Mesenchymal stem cell (in vitro differentiated cells and primary cell): ENCODE measurements around the gene THEM5. TPM values are rescaled to one million over a fixed set of nuclear protein-coding genes. Genes with fewer than 3 reads are reported as not detected.

ENCODE experiments used
- DNase-seq: peaks from one replicate; pipeline ENCODE4 v3.0.0-alpha.2; 2013
- H2AFZ ChIP-seq: one replicate; pipeline ENCODE4 v1.6.1; 2013; ENCODE audit warnings: low read depth, mild to moderate bottlenecking, control low read depth, inconsistent platforms, low read length, moderate library complexity
- H2AK5ac ChIP-seq: 2 replicates; pipeline ENCODE4 v1.6.1; 2013; ENCODE audit warnings: low read length, moderate library complexity, mild to moderate bottlenecking, inconsistent platforms; ENCODE audit not compliant: severe bottlenecking
- H2BK120ac ChIP-seq: one replicate; pipeline ENCODE4 v1.6.1; 2013; ENCODE audit warnings: low read depth, mild to moderate bottlenecking, inconsistent platforms, low read length, moderate library complexity
- H2BK12ac ChIP-seq, 2 experiments: one replicate each; pipeline ENCODE4 v1.6.1; 2013; ENCODE audit warnings: inconsistent platforms in 2 of 2, low read length in 2 of 2, mild to moderate bottlenecking in 2 of 2, moderate library complexity in 2 of 2, control low read depth in 1 of 2
- H2BK15ac ChIP-seq: one replicate; pipeline ENCODE4 v1.6.1; 2013; ENCODE audit warnings: mild to moderate bottlenecking, low read depth, inconsistent platforms; ENCODE audit not compliant: poor library complexity, severe bottlenecking
- H2BK5ac ChIP-seq: 2 replicates; pipeline ENCODE4 v1.6.1; 2013; ENCODE audit warnings: low read depth, mild to moderate bottlenecking, low read length, control low read depth, inconsistent platforms; ENCODE audit not compliant: poor library complexity, severe bottlenecking
- H3K14ac ChIP-seq, 2 experiments: one replicate each; pipeline ENCODE4 v1.6.1; 2013; ENCODE audit warnings: inconsistent platforms in 2 of 2, low read length in 2 of 2, control low read depth in 1 of 2, mild to moderate bottlenecking in 1 of 2, moderate library complexity in 1 of 2
- H3K18ac ChIP-seq, 2 experiments: one replicate each; pipeline ENCODE4 v1.6.1; 2013; ENCODE audit warnings: inconsistent platforms in 2 of 2, low read length in 2 of 2, control low read depth in 1 of 2, low read depth in 1 of 2, mild to moderate bottlenecking in 1 of 2
- H3K23ac ChIP-seq, 2 experiments: one replicate each; pipeline ENCODE4 v1.6.1; 2013; ENCODE audit warnings: inconsistent platforms in 2 of 2, low read length in 2 of 2, mild to moderate bottlenecking in 2 of 2, moderate library complexity in 2 of 2, control low read depth in 1 of 2
- H3K27ac ChIP-seq: 2 replicates; pipeline ENCODE4 v1.5.1; 2013; ENCODE audit warnings: mild to moderate bottlenecking, moderate library complexity, low read length, control low read depth, inconsistent platforms; ENCODE audit not compliant: poor library complexity, severe bottlenecking
- H3K27me3 ChIP-seq, 2 experiments: 2 replicates each; pipeline versions ENCODE4 v1.6.1 to v1.7.0; 2013; ENCODE audit warnings: low read length in 2 of 2, mild to moderate bottlenecking in 2 of 2, moderate library complexity in 2 of 2, control low read depth in 1 of 2, inconsistent platforms in 1 of 2; ENCODE audit not compliant: control insufficient read depth in 1 of 2, insufficient read depth in 1 of 2
- H3K36me3 ChIP-seq, 2 experiments: 2 replicates each; pipeline versions ENCODE4 v1.6.1 to v1.7.0; 2013; ENCODE audit warnings: low read length in 2 of 2, control low read depth in 1 of 2, inconsistent platforms in 1 of 2, low read depth in 1 of 2, mild to moderate bottlenecking in 1 of 2; ENCODE audit not compliant: insufficient read depth in 2 of 2, control insufficient read depth in 1 of 2
- H3K4ac ChIP-seq, 2 experiments: one replicate each; pipeline ENCODE4 v1.6.1; 2013; ENCODE audit warnings: inconsistent platforms in 2 of 2, low read length in 2 of 2, mild to moderate bottlenecking in 2 of 2, moderate library complexity in 2 of 2, control low read depth in 1 of 2, low read depth in 1 of 2
- H3K4me1 ChIP-seq: 2 replicates; pipeline ENCODE4 v1.6.1; 2013; ENCODE audit warnings: low read depth, low read length, control low read depth; ENCODE audit not compliant: control insufficient read depth, insufficient read depth
- H3K4me2 ChIP-seq: 2 replicates; pipeline ENCODE4 v1.6.1; 2013; ENCODE audit warnings: low read length, mild to moderate bottlenecking, inconsistent platforms; ENCODE audit not compliant: poor library complexity, severe bottlenecking
- H3K4me3 ChIP-seq, 2 experiments: 2 replicates each; pipeline versions ENCODE4 v1.5.1 to v1.7.0; 2013; ENCODE audit warnings: low read length in 2 of 2, mild to moderate bottlenecking in 2 of 2, control low read depth in 1 of 2, low read depth in 1 of 2; ENCODE audit not compliant: insufficient read depth in 1 of 2
- H3K79me1 ChIP-seq: replicated peaks from 2 replicates; pipeline ENCODE4 v1.6.1; 2013; ENCODE audit warnings: mild to moderate bottlenecking, control low read depth, low read length, inconsistent platforms; ENCODE audit not compliant: poor library complexity, severe bottlenecking
- H3K9ac ChIP-seq: 2 replicates; pipeline ENCODE4 v1.7.0; 2013; ENCODE audit warnings: mild to moderate bottlenecking, low read length, moderate library complexity
- H3K9me3 ChIP-seq: 2 replicates; pipeline ENCODE4 v1.7.0; 2013; ENCODE audit warnings: mild to moderate bottlenecking, low read length; ENCODE audit not compliant: control insufficient read depth
- H4K8ac ChIP-seq: one replicate; pipeline ENCODE4 v1.6.1; 2013; ENCODE audit warnings: inconsistent platforms, mild to moderate bottlenecking, low read length, moderate library complexity
- H4K91ac ChIP-seq: one replicate; pipeline ENCODE4 v1.6.1; 2013; ENCODE audit warnings: mild to moderate bottlenecking, low read length, inconsistent platforms
- WGBS: methylation state at CpG from one replicate; pipeline ENCODE4 v1.1.7; 2013; ENCODE audit warnings: mixed read lengths; 5-methylcytosine and 5-hydroxymethylcytosine counted together
- small RNA-seq: library from polyadenylated mRNA; stranded (forward); fragments of <200 nt; extraction: miRNeasy Mini kit (QIAGEN cat#:217004); gene quantifications from one replicate; pipeline ENCODE3, GENCODE V24; 2013; ENCODE audit warnings: low read depth

The THEM5 gene

DNA sequence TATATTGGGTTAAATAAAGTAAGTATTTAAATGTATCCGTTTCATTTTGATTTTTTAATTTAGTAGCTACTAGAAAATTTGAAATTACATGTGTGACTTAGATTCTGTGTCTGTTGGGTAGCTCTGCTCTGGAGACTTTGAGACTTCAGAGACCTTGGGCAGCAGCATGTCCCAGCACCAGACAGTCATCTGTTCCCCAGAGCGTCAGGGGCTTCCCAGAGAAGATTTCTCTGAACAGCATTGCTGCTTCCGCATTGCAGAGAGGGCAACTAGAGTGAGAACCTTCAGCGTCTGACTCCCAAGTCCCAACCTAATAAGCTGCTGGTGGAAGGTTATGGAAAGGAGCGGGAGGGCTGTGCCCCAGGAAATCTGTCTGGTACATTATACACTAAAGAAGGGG is 54.9 kb downstream of the THEM5 start:
- H3K27ac ChIP-seq, result no peak overlapping the region
- H2BK120ac ChIP-seq, result no peak overlapping the region
- no peak overlapping the region for H2AFZ ChIP-seq
- 94% methylated on average over 5 of the region's 5 CpGs for WGBS
- no peak overlapping the region for H3K14ac ChIP-seq
- H3K4me3 ChIP-seq, result no peak overlapping the region
- no peak overlapping the region for H4K8ac ChIP-seq
- no peak overlapping the region for H2BK5ac ChIP-seq
- H4K91ac ChIP-seq, result no peak overlapping the region
- no peaks in the 10 kb centered on the region for H3K36me3 ChIP-seq
- no peak overlapping the region for H2BK12ac ChIP-seq
- no peak overlapping the region for H3K9ac ChIP-seq
- no peaks in the 10 kb centered on the region for H3K9me3 ChIP-seq
- no peaks in the 10 kb centered on the region for H3K79me1 ChIP-seq
- H3K27me3 ChIP-seq, result peaks cover 73 to 80% of the 10 kb centered on the region in 2 experiments
- no peak overlapping the region for H3K23ac ChIP-seq
- H3K18ac ChIP-seq, result no peak overlapping the region
- no peaks in the 10 kb centered on the region for H3K4me1 ChIP-seq
- H2BK15ac ChIP-seq, result no peak overlapping the region
- no peak overlapping the region for H3K4ac ChIP-seq
- no peak overlapping the region for H2AK5ac ChIP-seq
- H3K4me2 ChIP-seq, result no peak overlapping the region
- no peak for DNase-seq

Small RNA genes lying within 50 kb of the gene (small RNA-seq; reads per million reads assigned to genes)
- gene RF00019, result not detected
